Measurements from ENCODE around the gene TEKTIP1.

- no peak for TF ChIP-seq CTCF (IDR thresholded peaks at IDR 0.05)
- TF ChIP-seq POLR2A (IDR thresholded peaks at IDR 0.05) = no peak
Observed at GRCh38 chr19:3575260-3575741, 36.3 kb downstream of the TEKTIP1 start.
